Measurements from ENCODE around the gene PACC1. TPM values are rescaled to one million over a fixed set of nuclear protein-coding genes. Genes with fewer than 3 reads are reported as not detected.

The PACC1 gene
- polyA plus RNA-seq, 1 experiment = 10.6 TPM

DNA sequence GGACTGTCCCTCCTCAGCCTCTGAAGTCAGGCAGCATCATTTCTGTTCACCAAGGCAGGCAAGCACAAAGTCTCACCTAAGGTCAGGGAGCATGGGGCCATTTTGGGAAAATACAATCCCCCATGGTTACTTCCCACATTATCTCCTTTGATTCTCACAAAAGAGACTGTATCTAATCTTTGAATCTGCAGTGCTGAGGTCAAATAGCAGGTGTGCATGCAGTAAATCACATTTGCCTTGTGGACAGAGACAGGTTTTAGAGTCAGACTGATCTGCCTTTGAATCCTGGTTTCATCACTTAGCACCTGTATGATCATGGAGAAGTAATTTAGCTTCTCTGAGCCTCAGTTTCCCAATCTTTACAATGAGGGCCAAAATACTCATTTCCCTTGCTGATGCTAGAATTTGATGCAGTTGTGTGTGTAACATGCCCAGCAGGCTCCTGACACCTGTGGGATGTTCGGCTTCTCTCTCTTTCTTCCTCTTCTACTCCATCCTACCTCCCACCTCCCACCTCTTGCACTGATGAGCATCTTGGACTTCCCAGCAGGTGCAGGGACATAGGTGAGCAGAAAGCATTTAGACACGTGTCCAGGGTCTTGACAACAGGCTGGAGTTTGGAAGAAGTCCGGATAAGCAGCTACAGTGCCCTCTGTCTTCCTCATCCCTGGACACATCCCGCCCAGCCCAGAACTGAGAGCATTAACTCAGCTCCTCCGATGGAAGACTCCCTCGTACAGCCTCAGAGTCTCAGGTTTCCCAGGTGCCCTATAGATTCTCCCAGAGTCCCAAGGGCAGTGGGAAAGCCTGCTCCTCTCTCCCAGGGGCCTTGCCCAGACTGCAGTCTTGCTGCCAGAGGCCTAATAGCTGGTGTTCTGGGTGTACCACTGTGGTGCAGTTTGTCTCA lies 37.0 kb upstream of the PACC1 start:
- no peak overlapping the region for H3K27ac ChIP-seq (ENCODE audit: low read depth, low read length)
- no peak for DNase-seq (ENCODE audit: low read depth, low spot score)
- H3K27me3 ChIP-seq (ENCODE audit: control insufficient read depth, insufficient read depth, low read length) = no peaks in the 10 kb centered on the region
- TF ChIP-seq, protein P1, sequence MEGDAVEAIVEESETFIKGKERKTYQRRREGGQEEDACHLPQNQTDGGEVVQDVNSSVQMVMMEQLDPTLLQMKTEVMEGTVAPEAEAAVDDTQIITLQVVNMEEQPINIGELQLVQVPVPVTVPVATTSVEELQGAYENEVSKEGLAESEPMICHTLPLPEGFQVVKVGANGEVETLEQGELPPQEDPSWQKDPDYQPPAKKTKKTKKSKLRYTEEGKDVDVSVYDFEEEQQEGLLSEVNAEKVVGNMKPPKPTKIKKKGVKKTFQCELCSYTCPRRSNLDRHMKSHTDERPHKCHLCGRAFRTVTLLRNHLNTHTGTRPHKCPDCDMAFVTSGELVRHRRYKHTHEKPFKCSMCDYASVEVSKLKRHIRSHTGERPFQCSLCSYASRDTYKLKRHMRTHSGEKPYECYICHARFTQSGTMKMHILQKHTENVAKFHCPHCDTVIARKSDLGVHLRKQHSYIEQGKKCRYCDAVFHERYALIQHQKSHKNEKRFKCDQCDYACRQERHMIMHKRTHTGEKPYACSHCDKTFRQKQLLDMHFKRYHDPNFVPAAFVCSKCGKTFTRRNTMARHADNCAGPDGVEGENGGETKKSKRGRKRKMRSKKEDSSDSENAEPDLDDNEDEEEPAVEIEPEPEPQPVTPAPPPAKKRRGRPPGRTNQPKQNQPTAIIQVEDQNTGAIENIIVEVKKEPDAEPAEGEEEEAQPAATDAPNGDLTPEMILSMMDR (IDR thresholded peaks at IDR 0.05; ENCODE audit: low read depth, low read length) = no peak
- ChIA-PET CTCF (interaction anchor here (0.6 to 8.1 kb wide), 5 partner anchors 158 to 753 kb away, joined by 3 to 283 read pairs (median 4); no protein-coding TSS in a partner anchor), POLR2A (no interaction called here)
- no peak overlapping the region for H3K4me3 ChIP-seq (ENCODE audit: low read depth, low read length)
- no peaks in the 10 kb centered on the region for H3K9me3 ChIP-seq (ENCODE audit: control insufficient read depth, insufficient read depth, low read length)

- Histone ChIP-seq H3K27me3 (ENCODE audit: control insufficient read depth, insufficient read depth, low read length) (no peaks in the 10 kb centered on the region), H3K9me3 (ENCODE audit: control insufficient read depth, insufficient read depth, low read length) (no peaks in the 10 kb centered on the region), H3K27ac (ENCODE audit: low read depth, low read length) (no peak overlapping the region), H3K4me3 (ENCODE audit: low read depth, low read length) (no peak overlapping the region)
- TF ChIP-seq, protein P1 (IDR thresholded peaks at IDR 0.05; ENCODE audit: low read depth, low read length) = no peak
- CTCF ChIA-PET = interaction anchor here (8.1 kb wide), 1 partner anchor 379 kb away, joined by 283 read pairs; no protein-coding TSS in a partner anchor
- POLR2A ChIA-PET = no interaction called here
- DNase-seq (ENCODE audit: low read depth, low spot score) = no peak
Measured at GRCh38 chr1:212450331-212450881, 35.7 kb upstream of the PACC1 start.

DNA sequence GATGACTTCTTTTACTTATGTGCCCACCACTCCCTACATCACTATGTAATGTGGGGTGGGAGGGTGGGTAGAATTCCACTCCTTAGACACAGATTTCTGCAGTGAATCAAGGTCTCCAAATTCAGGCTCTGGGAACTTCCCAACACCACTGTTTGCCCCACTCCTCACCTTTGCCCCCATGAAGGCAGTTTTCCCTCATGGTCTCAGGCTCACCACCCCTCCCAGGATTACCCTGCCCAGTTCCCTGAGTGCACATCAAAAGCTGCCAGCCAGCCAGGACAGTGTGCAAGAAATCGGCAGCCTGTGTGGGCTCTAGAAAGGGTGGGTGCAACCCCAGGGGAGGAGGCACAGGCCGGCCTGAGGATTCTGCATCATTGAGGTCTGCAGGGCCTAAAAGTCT lies 32.8 kb upstream of the PACC1 start:
- no peaks in the 10 kb centered on the region for H3K27me3 ChIP-seq (ENCODE audit: control insufficient read depth, insufficient read depth, low read length)
- ChIA-PET CTCF (no interaction called here), POLR2A (no interaction called here)
- no peak for DNase-seq (ENCODE audit: low read depth, low spot score)
- no peak overlapping the region for H3K4me3 ChIP-seq (ENCODE audit: low read depth, low read length)
- no peak overlapping the region for H3K27ac ChIP-seq (ENCODE audit: low read depth, low read length)
- TF ChIP-seq, protein P1 (IDR thresholded peaks at IDR 0.05; ENCODE audit: low read depth, low read length) = no peak
- no peaks in the 10 kb centered on the region for H3K9me3 ChIP-seq (ENCODE audit: control insufficient read depth, insufficient read depth, low read length)

DNA sequence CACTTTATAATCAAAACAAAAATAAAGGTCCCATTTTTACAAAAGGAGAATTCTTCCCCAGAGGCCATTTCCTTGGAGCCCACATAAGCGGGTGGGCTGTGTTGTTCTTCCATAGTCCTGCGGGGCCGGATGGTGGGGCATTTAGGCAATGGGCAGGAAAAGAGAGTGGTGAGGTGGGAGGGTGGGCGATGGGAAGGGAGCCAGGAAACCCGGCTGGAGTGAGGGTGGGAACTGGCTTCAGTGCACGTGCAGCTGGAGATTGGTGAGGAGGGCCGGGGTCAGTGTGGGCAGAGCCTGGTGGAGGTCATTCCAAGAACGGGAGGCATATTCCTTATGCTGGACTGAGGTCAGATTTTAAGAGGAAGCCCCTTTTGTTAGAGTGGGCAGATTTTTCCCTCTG lies 31.6 kb upstream of the PACC1 start:
- Histone ChIP-seq H3K9me3 (ENCODE audit: control insufficient read depth, insufficient read depth, low read length) (no peaks in the 10 kb centered on the region), H3K27me3 (ENCODE audit: control insufficient read depth, insufficient read depth, low read length) (no peaks in the 10 kb centered on the region), H3K4me3 (ENCODE audit: low read depth, low read length) (no peak overlapping the region), H3K27ac (ENCODE audit: low read depth, low read length) (no peak overlapping the region)
- POLR2A ChIA-PET = no interaction called here
- DNase-seq (ENCODE audit: low read depth, low spot score) = no peak
- CTCF ChIA-PET = no interaction called here
- TF ChIP-seq, protein P1 (IDR thresholded peaks at IDR 0.05; ENCODE audit: low read depth, low read length) = no peak

GRCh38 chr1:212442408-212442807 lies 27.7 kb upstream of the PACC1 start:
- Histone ChIP-seq H3K27me3 (ENCODE audit: control insufficient read depth, insufficient read depth, low read length) (no peaks in the 10 kb centered on the region), H3K9me3 (ENCODE audit: control insufficient read depth, insufficient read depth, low read length) (no peaks in the 10 kb centered on the region), H3K27ac (ENCODE audit: low read depth, low read length) (no peak overlapping the region), H3K4me3 (ENCODE audit: low read depth, low read length) (no peak overlapping the region)
- TF ChIP-seq, protein P1 (IDR thresholded peaks at IDR 0.05; ENCODE audit: low read depth, low read length) = no peak
- CTCF ChIA-PET = interaction anchor here (2.8 to 3.8 kb wide), 2 partner anchors 13 kb away, joined by 15 to 31 read pairs; no protein-coding TSS in a partner anchor
- POLR2A ChIA-PET = no interaction called here
- no peak for DNase-seq (ENCODE audit: low read depth, low spot score)
